ENCODE measurements around the gene TMEM270. TPM values are rescaled to one million over a fixed set of nuclear protein-coding genes. Genes with fewer than 3 reads are reported as not detected.

Gene TMEM270
- total and polyA plus RNA-seq, 2 of the 8 experiments (the other 6 are each of a cell fraction or from before 2014, with no cell fraction given) = 0.26 TPM; not detected in 1

- Histone ChIP-seq H3K36me3 (ENCODE audit: control insufficient read depth in 2 of 4, insufficient read depth in 4 of 4, low read length in 3 of 4) (no peaks in the 10 kb centered on the region), H3K9me3 (ENCODE audit: insufficient read depth in 2 of 2, low read depth in 1 of 2, low read length in 1 of 2) (no peaks in the 10 kb centered on the region), H3K79me1 (ENCODE audit: low read depth, low read length) (no peaks in the 10 kb centered on the region), H3K23ac (ENCODE audit: insufficient read length) (no peak overlapping the region), H4K91ac (replicated peaks; ENCODE audit: insufficient read length, low read length) (no peak overlapping the region), H4K20me1 (replicated peaks in 1 of 2; ENCODE audit: control insufficient read depth in 1 of 2, insufficient read depth in 2 of 2, low read length in 2 of 2) (no peaks in the 10 kb centered on the region), H2BK120ac (replicated peaks; ENCODE audit: low read depth, low read length) (no peak overlapping the region), H2BK12ac (ENCODE audit: low read depth, low read length) (peak overlapping the region; percentile 30; the same call in 1 of the 2 replicates), H3K4ac (replicated peaks; ENCODE audit: insufficient read length, low read depth, low read length) (no peak overlapping the region), H2BK5ac (ENCODE audit: low read depth, low read length) (no peak overlapping the region), H3K79me2 (ENCODE audit: control insufficient read depth in 1 of 2, insufficient read depth in 2 of 2, low read length in 2 of 2) (no peaks in the 10 kb centered on the region), H3K18ac (ENCODE audit: extremely low read depth, low read length) (no peak overlapping the region), H3K56ac (replicated peaks; ENCODE audit: insufficient read length, low read depth, low read length) (no peak overlapping the region), H3K4me2 (ENCODE audit: insufficient read depth in 1 of 2, low read depth in 2 of 2, low read length in 2 of 2) (no peak overlapping the region), H4K8ac (ENCODE audit: extremely low read depth, insufficient read depth, low read length) (no peak overlapping the region), H2AFZ (ENCODE audit: low read length) (no peak overlapping the region), H3K27ac (ENCODE audit: low read depth, low read length) (no peak overlapping the region), H2AK5ac (ENCODE audit: low read depth, low read length) (no peak overlapping the region), H3K4me1 (replicated peaks in 1 of 4; ENCODE audit: control insufficient read depth in 3 of 4, insufficient read depth in 4 of 4, low read length in 3 of 4) (peaks cover 0 to 6% (median 3%) of the 10 kb centered on the region in 4 experiments; a peak in 5 of 7 replicates), H3K4me3 (ENCODE audit: extremely low read depth in 1 of 4, insufficient read depth in 2 of 4, low read depth in 3 of 4, low read length in 4 of 4) (no peak overlapping the region), H3K14ac (ENCODE audit: insufficient read length) (no peak overlapping the region), H3K27me3 (replicated peaks in 1 of 4; ENCODE audit: control insufficient read depth in 3 of 4, extremely low read depth in 1 of 4, insufficient read depth in 3 of 4, low read length in 3 of 4) (no peaks in the 10 kb centered on the region), H2BK20ac (ENCODE audit: low read length) (0 out of 2 replicates have a peak overlapping the region, but pooled peaks have one; percentile 21), H3K23me2 (ENCODE audit: low read depth, low read length) (0 out of 2 replicates have a peak, but pooled peaks cover 3% of the 10 kb centered on the region), H3K9ac (replicated peaks in 1 of 4; ENCODE audit: extremely low read depth in 1 of 4, low read depth in 3 of 4, low read length in 3 of 4) (no peak overlapping the region), H4K5ac (ENCODE audit: insufficient read length, low read depth, low read length) (no peak overlapping the region), H2BK15ac (ENCODE audit: low read length) (no peak overlapping the region)
- 90% methylated on average over 8 of the region's 8 CpGs; no CpG with 5 or more reads in 1 of the 2 experiments for WGBS, 2 experiments (ENCODE audit: extremely low coverage in 1 of 2, insufficient coverage in 1 of 2, insufficient read length in 1 of 2, insufficient replicate concordance in 2 of 2, low coverage in 1 of 2, low lambda C conversion rate in 2 of 2, missing lambda C conversion rate in 1 of 2)
- no peak for FAIRE-seq
- DNase-seq (ENCODE audit: low read depth in 1 of 2, low spot score in 2 of 2) = no peak
- ChIA-PET POLR2A (ENCODE audit: partially characterized antibody) (interaction anchor here (0.6 to 10.0 kb wide), 9 partner anchors 8 to 268 kb away, joined by 3 to 72 read pairs (median 3); partner anchors contain the start of gene CLDN4), CTCF (ENCODE audit: partially characterized antibody) (interaction anchor here (0.7 to 5.2 kb wide), 17 partner anchors 11 to 391 kb away, joined by 3 to 23 read pairs (median 3); partner anchors contain the start of genes ABHD11 and CLDN4)
- no peak for TF ChIP-seq YY1 (IDR thresholded peaks at IDR 0.05; ENCODE audit: low read depth, low read length)
- TF ChIP-seq CBX5 (IDR thresholded peaks at IDR 0.05; ENCODE audit: low read depth, low read length) = no peak
- TF ChIP-seq EGR1 (IDR thresholded peaks at IDR 0.05; ENCODE audit: borderline replicate concordance, low read depth, low read length) = no peak
- no peak for TF ChIP-seq POU5F1 (IDR thresholded peaks at IDR 0.05; ENCODE audit: low read depth, low read length)
- no peak for TF ChIP-seq SP1 (IDR thresholded peaks at IDR 0.05; ENCODE audit: low read depth, low read length)
- no peak for TF ChIP-seq KDM1A (IDR thresholded peaks at IDR 0.05; ENCODE audit: borderline replicate concordance, low read length)
- TF ChIP-seq GTF2F1 (IDR thresholded peaks at IDR 0.05; ENCODE audit: borderline replicate concordance, low read depth, low read length) = no peak
- TF ChIP-seq ATF3 (IDR thresholded peaks at IDR 0.05; ENCODE audit: insufficient read depth, low read depth, low read length) = no peak
- TF ChIP-seq PHF8 (conservative IDR thresholded peaks at IDR 0.05; ENCODE audit: low read depth, low read length) = no peak
- TF ChIP-seq TAF1 (IDR thresholded peaks at IDR 0.05; ENCODE audit: low read depth, low read length) = no peak
- no peak for TF ChIP-seq MAX (IDR thresholded peaks at IDR 0.05)
These were observed 45.5 kb upstream of the TMEM270 start for GRCh38 chr7:73815436-73815835.
